ENCODE measurements around the gene ADGRV1. TPM values are rescaled to one million over a fixed set of nuclear protein-coding genes. Genes with fewer than 3 reads are reported as not detected.

The ADGRV1 gene
- total and polyA plus RNA-seq, 9 of the 15 experiments (the other 6 are each of a cell fraction or from before 2014, with no cell fraction given) = 21.7 to 156 (median 58.2) TPM

DNA sequence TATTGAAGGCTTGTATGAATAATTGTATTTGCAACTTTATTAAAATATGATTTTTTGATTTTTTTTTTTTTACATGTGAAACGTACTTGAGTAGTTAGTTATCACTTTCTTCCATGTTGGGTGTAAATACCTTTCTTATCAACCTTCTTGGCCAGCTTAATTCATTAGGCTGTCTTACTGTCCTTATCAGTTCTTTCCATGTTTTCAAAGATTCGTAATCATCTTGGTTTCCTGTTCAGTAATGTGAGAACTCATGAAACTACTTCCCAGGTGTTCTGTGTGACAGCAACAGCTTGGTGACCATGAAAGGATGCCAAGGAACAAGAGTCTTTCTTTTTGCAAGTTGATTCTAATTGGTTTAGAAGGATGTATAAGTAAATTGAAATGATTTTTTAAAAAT is 100.0 kb downstream of the ADGRV1 start (continued):
- TF ChIP-seq, protein P1, sequence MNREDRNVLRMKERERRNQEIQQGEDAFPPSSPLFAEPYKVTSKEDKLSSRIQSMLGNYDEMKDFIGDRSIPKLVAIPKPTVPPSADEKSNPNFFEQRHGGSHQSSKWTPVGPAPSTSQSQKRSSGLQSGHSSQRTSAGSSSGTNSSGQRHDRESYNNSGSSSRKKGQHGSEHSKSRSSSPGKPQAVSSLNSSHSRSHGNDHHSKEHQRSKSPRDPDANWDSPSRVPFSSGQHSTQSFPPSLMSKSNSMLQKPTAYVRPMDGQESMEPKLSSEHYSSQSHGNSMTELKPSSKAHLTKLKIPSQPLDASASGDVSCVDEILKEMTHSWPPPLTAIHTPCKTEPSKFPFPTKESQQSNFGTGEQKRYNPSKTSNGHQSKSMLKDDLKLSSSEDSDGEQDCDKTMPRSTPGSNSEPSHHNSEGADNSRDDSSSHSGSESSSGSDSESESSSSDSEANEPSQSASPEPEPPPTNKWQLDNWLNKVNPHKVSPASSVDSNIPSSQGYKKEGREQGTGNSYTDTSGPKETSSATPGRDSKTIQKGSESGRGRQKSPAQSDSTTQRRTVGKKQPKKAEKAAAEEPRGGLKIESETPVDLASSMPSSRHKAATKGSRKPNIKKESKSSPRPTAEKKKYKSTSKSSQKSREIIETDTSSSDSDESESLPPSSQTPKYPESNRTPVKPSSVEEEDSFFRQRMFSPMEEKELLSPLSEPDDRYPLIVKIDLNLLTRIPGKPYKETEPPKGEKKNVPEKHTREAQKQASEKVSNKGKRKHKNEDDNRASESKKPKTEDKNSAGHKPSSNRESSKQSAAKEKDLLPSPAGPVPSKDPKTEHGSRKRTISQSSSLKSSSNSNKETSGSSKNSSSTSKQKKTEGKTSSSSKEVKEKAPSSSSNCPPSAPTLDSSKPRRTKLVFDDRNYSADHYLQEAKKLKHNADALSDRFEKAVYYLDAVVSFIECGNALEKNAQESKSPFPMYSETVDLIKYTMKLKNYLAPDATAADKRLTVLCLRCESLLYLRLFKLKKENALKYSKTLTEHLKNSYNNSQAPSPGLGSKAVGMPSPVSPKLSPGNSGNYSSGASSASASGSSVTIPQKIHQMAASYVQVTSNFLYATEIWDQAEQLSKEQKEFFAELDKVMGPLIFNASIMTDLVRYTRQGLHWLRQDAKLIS (CRISPR knock-in tag; IDR thresholded peaks at IDR 0.05) = no peak
- TF ChIP-seq, protein P2, sequence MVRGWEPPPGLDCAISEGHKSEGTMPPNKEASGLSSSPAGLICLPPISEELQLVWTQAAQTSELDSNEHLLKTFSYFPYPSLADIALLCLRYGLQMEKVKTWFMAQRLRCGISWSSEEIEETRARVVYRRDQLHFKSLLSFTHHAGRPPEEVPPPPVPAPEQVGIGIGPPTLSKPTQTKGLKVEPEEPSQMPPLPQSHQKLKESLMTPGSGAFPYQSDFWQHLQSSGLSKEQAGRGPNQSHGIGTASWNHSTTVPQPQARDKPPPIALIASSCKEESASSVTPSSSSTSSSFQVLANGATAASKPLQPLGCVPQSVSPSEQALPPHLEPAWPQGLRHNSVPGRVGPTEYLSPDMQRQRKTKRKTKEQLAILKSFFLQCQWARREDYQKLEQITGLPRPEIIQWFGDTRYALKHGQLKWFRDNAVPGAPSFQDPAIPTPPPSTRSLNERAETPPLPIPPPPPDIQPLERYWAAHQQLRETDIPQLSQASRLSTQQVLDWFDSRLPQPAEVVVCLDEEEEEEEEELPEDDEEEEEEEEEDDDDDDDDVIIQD (CRISPR knock-in tag; IDR thresholded peaks at IDR 0.05) = no peak
- TF ChIP-seq, protein P3, sequence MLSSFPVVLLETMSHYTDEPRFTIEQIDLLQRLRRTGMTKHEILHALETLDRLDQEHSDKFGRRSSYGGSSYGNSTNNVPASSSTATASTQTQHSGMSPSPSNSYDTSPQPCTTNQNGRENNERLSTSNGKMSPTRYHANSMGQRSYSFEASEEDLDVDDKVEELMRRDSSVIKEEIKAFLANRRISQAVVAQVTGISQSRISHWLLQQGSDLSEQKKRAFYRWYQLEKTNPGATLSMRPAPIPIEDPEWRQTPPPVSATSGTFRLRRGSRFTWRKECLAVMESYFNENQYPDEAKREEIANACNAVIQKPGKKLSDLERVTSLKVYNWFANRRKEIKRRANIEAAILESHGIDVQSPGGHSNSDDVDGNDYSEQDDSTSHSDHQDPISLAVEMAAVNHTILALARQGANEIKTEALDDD (IDR thresholded peaks at IDR 0.05) = no peak; the same call in 1 of the 2 replicates
- TF ChIP-seq MYBL2 (IDR thresholded peaks at IDR 0.05; ENCODE audit: low read depth) (no peak), MYBL2 (CRISPR knock-in tag; IDR thresholded peaks at IDR 0.05; ENCODE audit: borderline replicate concordance) (no peak), TAF9B (IDR thresholded peaks at IDR 0.05; ENCODE audit: partially characterized antibody) (peak; percentile 49)
- TF ChIP-seq, protein P4, sequence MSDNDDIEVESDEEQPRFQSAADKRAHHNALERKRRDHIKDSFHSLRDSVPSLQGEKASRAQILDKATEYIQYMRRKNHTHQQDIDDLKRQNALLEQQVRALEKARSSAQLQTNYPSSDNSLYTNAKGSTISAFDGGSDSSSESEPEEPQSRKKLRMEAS (CRISPR knock-in tag; IDR thresholded peaks at IDR 0.05) = no peak
- TF ChIP-seq, protein P5, sequence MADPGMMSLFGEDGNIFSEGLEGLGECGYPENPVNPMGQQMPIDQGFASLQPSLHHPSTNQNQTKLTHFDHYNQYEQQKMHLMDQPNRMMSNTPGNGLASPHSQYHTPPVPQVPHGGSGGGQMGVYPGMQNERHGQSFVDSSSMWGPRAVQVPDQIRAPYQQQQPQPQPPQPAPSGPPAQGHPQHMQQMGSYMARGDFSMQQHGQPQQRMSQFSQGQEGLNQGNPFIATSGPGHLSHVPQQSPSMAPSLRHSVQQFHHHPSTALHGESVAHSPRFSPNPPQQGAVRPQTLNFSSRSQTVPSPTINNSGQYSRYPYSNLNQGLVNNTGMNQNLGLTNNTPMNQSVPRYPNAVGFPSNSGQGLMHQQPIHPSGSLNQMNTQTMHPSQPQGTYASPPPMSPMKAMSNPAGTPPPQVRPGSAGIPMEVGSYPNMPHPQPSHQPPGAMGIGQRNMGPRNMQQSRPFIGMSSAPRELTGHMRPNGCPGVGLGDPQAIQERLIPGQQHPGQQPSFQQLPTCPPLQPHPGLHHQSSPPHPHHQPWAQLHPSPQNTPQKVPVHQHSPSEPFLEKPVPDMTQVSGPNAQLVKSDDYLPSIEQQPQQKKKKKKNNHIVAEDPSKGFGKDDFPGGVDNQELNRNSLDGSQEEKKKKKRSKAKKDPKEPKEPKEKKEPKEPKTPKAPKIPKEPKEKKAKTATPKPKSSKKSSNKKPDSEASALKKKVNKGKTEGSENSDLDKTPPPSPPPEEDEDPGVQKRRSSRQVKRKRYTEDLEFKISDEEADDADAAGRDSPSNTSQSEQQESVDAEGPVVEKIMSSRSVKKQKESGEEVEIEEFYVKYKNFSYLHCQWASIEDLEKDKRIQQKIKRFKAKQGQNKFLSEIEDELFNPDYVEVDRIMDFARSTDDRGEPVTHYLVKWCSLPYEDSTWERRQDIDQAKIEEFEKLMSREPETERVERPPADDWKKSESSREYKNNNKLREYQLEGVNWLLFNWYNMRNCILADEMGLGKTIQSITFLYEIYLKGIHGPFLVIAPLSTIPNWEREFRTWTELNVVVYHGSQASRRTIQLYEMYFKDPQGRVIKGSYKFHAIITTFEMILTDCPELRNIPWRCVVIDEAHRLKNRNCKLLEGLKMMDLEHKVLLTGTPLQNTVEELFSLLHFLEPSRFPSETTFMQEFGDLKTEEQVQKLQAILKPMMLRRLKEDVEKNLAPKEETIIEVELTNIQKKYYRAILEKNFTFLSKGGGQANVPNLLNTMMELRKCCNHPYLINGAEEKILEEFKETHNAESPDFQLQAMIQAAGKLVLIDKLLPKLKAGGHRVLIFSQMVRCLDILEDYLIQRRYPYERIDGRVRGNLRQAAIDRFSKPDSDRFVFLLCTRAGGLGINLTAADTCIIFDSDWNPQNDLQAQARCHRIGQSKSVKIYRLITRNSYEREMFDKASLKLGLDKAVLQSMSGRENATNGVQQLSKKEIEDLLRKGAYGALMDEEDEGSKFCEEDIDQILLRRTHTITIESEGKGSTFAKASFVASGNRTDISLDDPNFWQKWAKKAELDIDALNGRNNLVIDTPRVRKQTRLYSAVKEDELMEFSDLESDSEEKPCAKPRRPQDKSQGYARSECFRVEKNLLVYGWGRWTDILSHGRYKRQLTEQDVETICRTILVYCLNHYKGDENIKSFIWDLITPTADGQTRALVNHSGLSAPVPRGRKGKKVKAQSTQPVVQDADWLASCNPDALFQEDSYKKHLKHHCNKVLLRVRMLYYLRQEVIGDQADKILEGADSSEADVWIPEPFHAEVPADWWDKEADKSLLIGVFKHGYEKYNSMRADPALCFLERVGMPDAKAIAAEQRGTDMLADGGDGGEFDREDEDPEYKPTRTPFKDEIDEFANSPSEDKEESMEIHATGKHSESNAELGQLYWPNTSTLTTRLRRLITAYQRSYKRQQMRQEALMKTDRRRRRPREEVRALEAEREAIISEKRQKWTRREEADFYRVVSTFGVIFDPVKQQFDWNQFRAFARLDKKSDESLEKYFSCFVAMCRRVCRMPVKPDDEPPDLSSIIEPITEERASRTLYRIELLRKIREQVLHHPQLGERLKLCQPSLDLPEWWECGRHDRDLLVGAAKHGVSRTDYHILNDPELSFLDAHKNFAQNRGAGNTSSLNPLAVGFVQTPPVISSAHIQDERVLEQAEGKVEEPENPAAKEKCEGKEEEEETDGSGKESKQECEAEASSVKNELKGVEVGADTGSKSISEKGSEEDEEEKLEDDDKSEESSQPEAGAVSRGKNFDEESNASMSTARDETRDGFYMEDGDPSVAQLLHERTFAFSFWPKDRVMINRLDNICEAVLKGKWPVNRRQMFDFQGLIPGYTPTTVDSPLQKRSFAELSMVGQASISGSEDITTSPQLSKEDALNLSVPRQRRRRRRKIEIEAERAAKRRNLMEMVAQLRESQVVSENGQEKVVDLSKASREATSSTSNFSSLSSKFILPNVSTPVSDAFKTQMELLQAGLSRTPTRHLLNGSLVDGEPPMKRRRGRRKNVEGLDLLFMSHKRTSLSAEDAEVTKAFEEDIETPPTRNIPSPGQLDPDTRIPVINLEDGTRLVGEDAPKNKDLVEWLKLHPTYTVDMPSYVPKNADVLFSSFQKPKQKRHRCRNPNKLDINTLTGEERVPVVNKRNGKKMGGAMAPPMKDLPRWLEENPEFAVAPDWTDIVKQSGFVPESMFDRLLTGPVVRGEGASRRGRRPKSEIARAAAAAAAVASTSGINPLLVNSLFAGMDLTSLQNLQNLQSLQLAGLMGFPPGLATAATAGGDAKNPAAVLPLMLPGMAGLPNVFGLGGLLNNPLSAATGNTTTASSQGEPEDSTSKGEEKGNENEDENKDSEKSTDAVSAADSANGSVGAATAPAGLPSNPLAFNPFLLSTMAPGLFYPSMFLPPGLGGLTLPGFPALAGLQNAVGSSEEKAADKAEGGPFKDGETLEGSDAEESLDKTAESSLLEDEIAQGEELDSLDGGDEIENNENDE (IDR thresholded peaks at IDR 0.05; ENCODE audit: low read depth, low read length) = no peak

Data from K562 (cell line).